Progenitor cell of endocrine pancreas (in vitro differentiated cells): Measurements from ENCODE around the gene KLHL22. TPM values are rescaled to one million over a fixed set of nuclear protein-coding genes. Genes with fewer than 3 reads are reported as not detected.
"Not testable (repeated sequence)": the region's sequence is repeated elsewhere in the genome, so short reads cannot be mapped to it uniquely, and the experiment has no call there.

Experiments
- DNase-seq: peaks from one replicate; pipeline ENCODE4 v3.0.0; 2021; ENCODE audit warnings: low spot score; ENCODE audit not compliant: unreplicated experiment
- H3K27ac Mint-ChIP-seq: 2 replicates; pipeline ENCODE4 v1.8.0; 2021; ENCODE audit warnings: mild to moderate bottlenecking, moderate library complexity, mixed read lengths
- H3K27me3 Mint-ChIP-seq: 2 replicates; pipeline ENCODE4 v1.8.0; 2021; ENCODE audit warnings: mixed read lengths
- H3K36me3 Mint-ChIP-seq: 2 replicates; pipeline ENCODE4 v1.8.0; 2022; ENCODE audit warnings: mixed read lengths; ENCODE audit not compliant: insufficient read depth
- H3K4me1 Mint-ChIP-seq: 2 replicates; pipeline ENCODE4 v1.8.0; 2021; ENCODE audit warnings: low read depth, mixed read lengths
- H3K4me3 Mint-ChIP-seq: 2 replicates; pipeline ENCODE4 v1.8.0; 2021; ENCODE audit warnings: low read depth, mild to moderate bottlenecking, moderate library complexity, mixed read lengths
- H3K9me3 Mint-ChIP-seq: 2 replicates; pipeline ENCODE4 v1.8.0; 2021; ENCODE audit warnings: low read depth, mixed read lengths
- CTCF ChIP-seq: fragments of 200-600 bp; sonication (generic); IDR thresholded peaks from one replicate; pipeline ENCODE4 v1.5.0; 2021; ENCODE audit warnings: antibody characterized with exemption, mild to moderate bottlenecking; ENCODE audit not compliant: unreplicated experiment
- total RNA-seq: library from RNA; stranded (reverse); gene quantifications from 2 replicates; pipeline ENCODE4 v1.2.1, GENCODE V29; 2021

Gene KLHL22
- total RNA-seq, 1 donor from 2014 or later, result 47.3 TPM

- TF ChIP-seq CTCF, result no peak
- Mint-ChIP-seq H3K9me3 (no peaks in the 10 kb centered on the region), H3K4me1 (peaks cover 3% of the 10 kb centered on the region), H3K27me3 (peaks cover 2% of the 10 kb centered on the region), H3K27ac (no peak overlapping the region), H3K4me3 (no peak overlapping the region), H3K36me3 (peaks cover 2% of the 10 kb centered on the region)
- DNase-seq, result no peak
These were observed 81.1 kb downstream of the KLHL22 start for GRCh38 chr22:20414450-20414849.

- Mint-ChIP-seq H3K27ac (no peak overlapping the region), H3K27me3 (peaks cover 2% of the 10 kb centered on the region), H3K9me3 (no peaks in the 10 kb centered on the region), H3K36me3 (peaks cover 3% of the 10 kb centered on the region), H3K4me3 (no peak overlapping the region), H3K4me1 (peaks cover 3% of the 10 kb centered on the region)
- DNase-seq, result no peak
- no peak for TF ChIP-seq CTCF
These were observed 81.5 kb downstream of the KLHL22 start for GRCh38 chr22:20414059-20414440.

GRCh38 chr22:20413217-20414058, 82.2 kb downstream of the KLHL22 start:
- Mint-ChIP-seq H3K4me3 (no peak overlapping the region), H3K27ac (no peak overlapping the region), H3K36me3 (peaks cover 3% of the 10 kb centered on the region), H3K4me1 (peaks cover 3% of the 10 kb centered on the region), H3K9me3 (no peaks in the 10 kb centered on the region), H3K27me3 (peaks cover 2% of the 10 kb centered on the region)
- TF ChIP-seq CTCF, result no peak
- DNase-seq, result no peak

GRCh38 chr22:20412474-20413216, 83.0 kb downstream of the KLHL22 start:
- no peak for DNase-seq
- no peak for TF ChIP-seq CTCF
- peaks cover 3% of the 10 kb centered on the region for H3K4me1 Mint-ChIP-seq
- peaks cover 2% of the 10 kb centered on the region for H3K27me3 Mint-ChIP-seq
- no peak overlapping the region for H3K4me3 Mint-ChIP-seq
- H3K36me3 Mint-ChIP-seq, result peaks cover 4% of the 10 kb centered on the region
- no peaks in the 10 kb centered on the region for H3K9me3 Mint-ChIP-seq
- no peak overlapping the region for H3K27ac Mint-ChIP-seq

- not testable (repeated sequence) for DNase-seq, H3K4me3 Mint-ChIP-seq, H3K27ac Mint-ChIP-seq, H3K4me1 Mint-ChIP-seq, H3K9me3 Mint-ChIP-seq, H3K27me3 Mint-ChIP-seq
- H3K36me3 Mint-ChIP-seq, result peaks cover 11% of the 10 kb centered on the region
These were observed 86.2 kb downstream of the KLHL22 start for GRCh38 chr22:20409385-20409784.
